GM12878 (cell line): Measurements from ENCODE around the gene AXIN1. TPM values are rescaled to one million over a fixed set of nuclear protein-coding genes. Genes with fewer than 3 reads are reported as not detected.

Experiments
- ATAC-seq: fragments of 200-7000 bp; cut with Tn5 transposase; 3 replicates; pipeline ENCODE4 v1.9.1; 2020; ENCODE audit warnings: mild to moderate bottlenecking, moderate library complexity
- BruUV-seq: library from RNA; stranded (reverse); fragments of 400-500 nt; replicated peaks from 2 replicates; lab custom pipeline; 2021; lab: Mats Ljungman, UMichigan
- CTCF ChIA-PET: fragments of 300-600 bp; sonication (Branson Sonifier 250); formaldehyde crosslinking; extraction: SDS; loops from one replicate; lab custom pipeline; 2021; ENCODE audit warnings: inconsistent platforms; lab: Yijun Ruan, JAX
- POLR2A ChIA-PET: fragments of 350-600 bp; formaldehyde crosslinking; extraction: SDS; loops from one replicate; lab custom pipeline; 2021; ENCODE audit warnings: inconsistent platforms; lab: Charles Lee
- RAD21 ChIA-PET: fragments of 300-600 bp; sonication (Branson Sonifier 250); formaldehyde crosslinking; loops from one replicate; lab custom pipeline; 2023; ENCODE audit warnings: antibody characterized with exemption; ENCODE audit not compliant: unreplicated experiment; lab: Charles Lee
- SMC1A ChIA-PET: fragments of 300-600 bp; sonication (Branson Sonifier 250); formaldehyde crosslinking; loops from one replicate; lab custom pipeline; 2023; ENCODE audit not compliant: unreplicated experiment, uncharacterized antibody; lab: Charles Lee
- DNase-seq: peaks from one replicate; pipeline ENCODE4 v3.0.0-alpha.2; 2011; ENCODE audit warnings: low read depth, low spot score
- FAIRE-seq: peaks from 3 replicates; lab custom pipeline; 2011; peaks lifted over from hg19 to GRCh38; lab: Jason Lieb, UNC
- H2AFZ ChIP-seq: 2 replicates; pipeline ENCODE4 v1.6.0; 2011; ENCODE audit warnings: low read depth, low read length, control low read depth; ENCODE audit not compliant: control insufficient read depth
- H3K27ac ChIP-seq: 2 replicates; pipeline ENCODE4 v1.5.1; 2011; ENCODE audit warnings: control low read depth; ENCODE audit not compliant: control insufficient read depth, insufficient read depth
- H3K27me3 ChIP-seq, 2 experiments: replicated peaks in 1 of 2; 2 replicates each; pipeline versions ENCODE4 v1.6.0 to v1.6.1; 2011; ENCODE audit warnings: low read length in 1 of 2; ENCODE audit not compliant: control insufficient read depth in 2 of 2, insufficient read depth in 2 of 2
- H3K36me3 ChIP-seq, 2 experiments: 2 replicates each; pipeline ENCODE4 v1.5.1; 2011; ENCODE audit warnings: low read length in 1 of 2; ENCODE audit not compliant: control insufficient read depth in 2 of 2, insufficient read depth in 2 of 2
- H3K4me1 ChIP-seq: 2 replicates; pipeline ENCODE4 v1.6.1; 2011; ENCODE audit warnings: mild to moderate bottlenecking, low read length, moderate library complexity, mixed read lengths; ENCODE audit not compliant: control insufficient read depth, insufficient read depth
- H3K4me2 ChIP-seq: 2 replicates; pipeline ENCODE4 v1.6.0; 2011; ENCODE audit warnings: control low read depth; ENCODE audit not compliant: control insufficient read depth, insufficient read depth
- H3K4me3 ChIP-seq: fragments of 200-600 bp; sonication (generic); 2 replicates; pipeline ENCODE4 v1.5.1; 2016
- H3K79me2 ChIP-seq: 2 replicates; pipeline ENCODE4 v1.6.0; 2011; ENCODE audit warnings: low read length; ENCODE audit not compliant: control insufficient read depth, insufficient read depth
- H3K9ac ChIP-seq: 2 replicates; pipeline ENCODE4 v1.8.0; 2011; ENCODE audit warnings: low read length, control low read depth, mixed read lengths; ENCODE audit not compliant: control insufficient read depth, insufficient read depth
- H3K9me3 ChIP-seq: replicated peaks from 3 replicates; pipeline ENCODE4 v1.5.1; 2011; ENCODE audit warnings: mild to moderate bottlenecking, low read length; ENCODE audit not compliant: control insufficient read depth, insufficient read depth
- H4K20me1 ChIP-seq: 2 replicates; pipeline ENCODE4 v1.6.0; 2011; ENCODE audit not compliant: control insufficient read depth, insufficient read depth
- CTCF ChIP-seq, 3 experiments: IDR thresholded peaks in 2 of 3; conservative IDR thresholded peaks in 1 of 3; 2 replicates each; pipeline ENCODE4 v1.5.1; 2011; ENCODE audit warnings: low read depth in 3 of 3, low read length in 3 of 3, mild to moderate bottlenecking in 3 of 3, control low read depth in 2 of 3, moderate library complexity in 2 of 3, inconsistent platforms in 1 of 3, mixed read lengths in 1 of 3; ENCODE audit not compliant: control insufficient read depth in 2 of 3, insufficient read depth in 1 of 3; ENCODE audit errors: extremely low read depth in 1 of 3
- EP300 ChIP-seq, 2 experiments: fragments of 150-350 bp in 1 of 2; IDR thresholded peaks; 2 replicates each; pipeline ENCODE4 v1.6.1; 2011 to 2012; ENCODE audit warnings: low read depth in 2 of 2, low read length in 2 of 2, borderline replicate concordance in 1 of 2, improper control_type of control experiment in 1 of 2, inconsistent platforms in 1 of 2; ENCODE audit not compliant: control insufficient read depth in 1 of 2
- EZH2 ChIP-seq: IDR thresholded peaks from 2 replicates; pipeline ENCODE4 v1.6.1; 2012; ENCODE audit warnings: low read depth, mild to moderate bottlenecking, control low read depth, inconsistent platforms, low read length, borderline replicate concordance; ENCODE audit not compliant: control insufficient read depth
- GABPA ChIP-seq: IDR thresholded peaks from 2 replicates; pipeline ENCODE4 v1.6.1; 2014; ENCODE audit warnings: antibody characterized with exemption, low read depth, mild to moderate bottlenecking, inconsistent platforms
- JUNB ChIP-seq: IDR thresholded peaks from 2 replicates; pipeline ENCODE4 v1.6.1; 2016; ENCODE audit warnings: antibody characterized with exemption, mild to moderate bottlenecking
- JUND ChIP-seq: IDR thresholded peaks from 2 replicates; pipeline ENCODE4 v1.6.1; 2012; ENCODE audit warnings: low read depth, mild to moderate bottlenecking, low read length, improper control_type of control experiment, moderate library complexity
- PAX5 ChIP-seq: IDR thresholded peaks from 2 replicates; pipeline ENCODE4 v1.6.1; 2011; ENCODE audit warnings: low read depth, low read length, borderline replicate concordance
- RAD21 ChIP-seq: IDR thresholded peaks from 2 replicates; pipeline ENCODE4 v1.6.1; 2011; ENCODE audit warnings: mild to moderate bottlenecking, low read depth, low read length, moderate library complexity; ENCODE audit not compliant: insufficient read depth
- SIX5 ChIP-seq: IDR thresholded peaks from 2 replicates; pipeline ENCODE4 v1.6.1; 2011; ENCODE audit warnings: mild to moderate bottlenecking, low read depth, low read length, moderate library complexity; ENCODE audit not compliant: severe bottlenecking
- SMC3 ChIP-seq: IDR thresholded peaks from 2 replicates; pipeline ENCODE4 v1.6.1; 2011; ENCODE audit warnings: low read length, improper control_type of control experiment, borderline replicate concordance
- SREBF1 ChIP-seq: IDR thresholded peaks from 2 replicates; pipeline ENCODE4 v1.6.1; 2012; ENCODE audit warnings: mild to moderate bottlenecking, low read length
- SRF ChIP-seq, 2 experiments: IDR thresholded peaks; 2 replicates each; pipeline ENCODE4 v1.6.1; 2011; ENCODE audit warnings: low read depth in 2 of 2, low read length in 2 of 2, mild to moderate bottlenecking in 1 of 2, moderate library complexity in 1 of 2
- STAT1 ChIP-seq: fragments of 450-650 bp; conservative IDR thresholded peaks from 2 replicates; pipeline ENCODE4 v1.6.1; 2014; ENCODE audit warnings: antibody characterized with exemption, mild to moderate bottlenecking
- TAF1 ChIP-seq: IDR thresholded peaks from 2 replicates; pipeline ENCODE4 v1.6.1; 2011; ENCODE audit warnings: mild to moderate bottlenecking, low read depth, low read length, borderline replicate concordance
- TARDBP ChIP-seq: IDR thresholded peaks from 2 replicates; pipeline ENCODE4 v1.6.1; 2016; ENCODE audit warnings: borderline replicate concordance
- ZNF207 ChIP-seq: fragments of 450-650 bp; IDR thresholded peaks from 2 replicates; pipeline ENCODE4 v1.6.1; 2014; ENCODE audit warnings: antibody characterized with exemption, mild to moderate bottlenecking, borderline replicate concordance
- WGBS: methylation state at CpG from one replicate; pipeline ENCODE4 v1.1.6; 2016; ENCODE audit warnings: low lambda C conversion rate; ENCODE audit not compliant: insufficient replicate concordance, insufficient coverage; ENCODE audit errors: missing lambda C conversion rate; 5-methylcytosine and 5-hydroxymethylcytosine counted together
- in situ Hi-C: fragments of 300-500 bp; cut with MboI; formaldehyde crosslinking; loops from 9 replicates; pipeline ENCODE4 v1.14.3; 2018; ENCODE audit warnings: mixed read lengths
- intact Hi-C: fragments of 100-400 bp; cut with micrococcal nuclease; formaldehyde crosslinking; loops from one replicate; pipeline ENCODE4 v1.14.2; 2022; ENCODE audit not compliant: unreplicated experiment
- polyA plus RNA-seq, 11 experiments: library from polyadenylated mRNA; depleted of rRNA in 4 of 11; unstranded in 6 of 11; stranded (reverse) in 5 of 11; fragments of >200 nt; fragmentation: Nextera tagmentation in 4 of 11; fragmentation: Illumina TruSeq in 1 of 11; extraction: Ambion mirVana in 4 of 11; extraction: Trizol in 1 of 11; gene quantifications; 1 replicate in 1 of 11; 2 replicates in 10 of 11; pipeline versions ENCODE4 v1.2.1 to v1.2.3, GENCODE V29; 2011 to 2016; ENCODE audit warnings: inconsistent platforms in 2 of 11, missing spikeins in 2 of 11, low read depth in 1 of 11
- total RNA-seq, 4 experiments: library from RNA; depleted of rRNA in 3 of 4; stranded (reverse); fragments of >200 nt in 3 of 4; fragmentation: Illumina TruSeq in 1 of 4; extraction: Trizol in 1 of 4; gene quantifications; 2 replicates each; pipeline versions ENCODE4 v1.2.1 to v1.2.3, GENCODE V29; 2013 to 2021
- TF ChIP-seq, protein P1 (sequence below): IDR thresholded peaks from 2 replicates; pipeline ENCODE4 v1.6.1; 2012; ENCODE audit warnings: low read length, inconsistent platforms
- TF ChIP-seq, protein P2 (sequence below): fragments of 450-650 bp; IDR thresholded peaks from 2 replicates; pipeline ENCODE4 v1.6.1; 2018; ENCODE audit warnings: mild to moderate bottlenecking, low read depth, moderate library complexity; ENCODE audit not compliant: partially characterized antibody

AXIN1 gene
- total and polyA plus RNA-seq, 10 of the 15 experiments (the other 5 are each of a cell fraction or from before 2014, with no cell fraction given), result 0.26 to 27.1 (median 7.7) TPM

GRCh38 chr16:337437-337836, 15.1 kb downstream of the AXIN1 start (continued):
- TF ChIP-seq EP300 (IDR thresholded peaks at IDR 0.05; ENCODE audit: borderline replicate concordance in 1 of 2, control insufficient read depth in 1 of 2, low read depth in 2 of 2, low read length in 2 of 2) (no peak), SMC3 (no peak), GABPA (no peak), PAX5 (no peak), CTCF (IDR thresholded peaks at IDR 0.05 in 2 of 3, conservative IDR thresholded peaks at IDR 0.05 in 1 of 3; ENCODE audit: control insufficient read depth in 2 of 3, extremely low read depth in 1 of 3, insufficient read depth in 1 of 3, low read depth in 3 of 3, low read length in 3 of 3) (no peak), SREBF1 (no peak), EZH2 (no peak), JUND (no peak), JUNB (no peak)

- H2AFZ ChIP-seq, result no peak overlapping the region
- no peak overlapping the region for H3K27ac ChIP-seq
- H3K36me3 ChIP-seq, result no peaks in the 10 kb centered on the region; a peak in 1 of 4 replicates
- H3K79me2 ChIP-seq, result peaks cover 30% of the 10 kb centered on the region
- intact Hi-C loops, result no loop called here
- H3K4me3 ChIP-seq, result no peak overlapping the region
- no peak for FAIRE-seq
- no peaks in the 10 kb centered on the region for H3K27me3 ChIP-seq
- no peaks in the 10 kb centered on the region for H3K9me3 ChIP-seq
- no peaks in the 10 kb centered on the region for H3K4me1 ChIP-seq
- DNase-seq, result no peak
- no peak for ATAC-seq
- H3K9ac ChIP-seq, result no peak overlapping the region
- H3K4me2 ChIP-seq, result no peak overlapping the region
- CTCF ChIA-PET, result interaction anchor here (0.9 to 1.9 kb wide), 2 partner anchors 12 to 14 kb away, joined by 3 to 7 read pairs; no protein-coding TSS in a partner anchor
- WGBS, result 87% methylated on average over 11 of the region's 11 CpGs
- no peaks in the 10 kb centered on the region for H4K20me1 ChIP-seq
- RAD21 ChIA-PET, result interaction anchor here (1.2 kb wide), 1 partner anchor 16 kb away, joined by 4 read pairs; the partner anchor contains the start of gene AXIN1
- SMC1A ChIA-PET, result no interaction called here
- POLR2A ChIA-PET, result interaction anchor here (0.6 to 1.3 kb wide), 4 partner anchors 9 to 1142 kb away, joined by 3 to 8 read pairs (median 4); no protein-coding TSS in a partner anchor
- in situ Hi-C loops, result no loop called here
- no TSS peak for BruUV-seq
- TF ChIP-seq TARDBP (no peak), STAT1 (no peak), SIX5 (no peak), RAD21 (no peak), ZNF207 (no peak), SRF (IDR thresholded peaks at IDR 0.05; ENCODE audit: low read depth in 2 of 2, low read length in 2 of 2) (no peak), TAF1 (no peak)
- TF ChIP-seq, protein P1, sequence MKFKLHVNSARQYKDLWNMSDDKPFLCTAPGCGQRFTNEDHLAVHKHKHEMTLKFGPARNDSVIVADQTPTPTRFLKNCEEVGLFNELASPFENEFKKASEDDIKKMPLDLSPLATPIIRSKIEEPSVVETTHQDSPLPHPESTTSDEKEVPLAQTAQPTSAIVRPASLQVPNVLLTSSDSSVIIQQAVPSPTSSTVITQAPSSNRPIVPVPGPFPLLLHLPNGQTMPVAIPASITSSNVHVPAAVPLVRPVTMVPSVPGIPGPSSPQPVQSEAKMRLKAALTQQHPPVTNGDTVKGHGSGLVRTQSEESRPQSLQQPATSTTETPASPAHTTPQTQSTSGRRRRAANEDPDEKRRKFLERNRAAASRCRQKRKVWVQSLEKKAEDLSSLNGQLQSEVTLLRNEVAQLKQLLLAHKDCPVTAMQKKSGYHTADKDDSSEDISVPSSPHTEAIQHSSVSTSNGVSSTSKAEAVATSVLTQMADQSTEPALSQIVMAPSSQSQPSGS, result no peak
- TF ChIP-seq, protein P2, sequence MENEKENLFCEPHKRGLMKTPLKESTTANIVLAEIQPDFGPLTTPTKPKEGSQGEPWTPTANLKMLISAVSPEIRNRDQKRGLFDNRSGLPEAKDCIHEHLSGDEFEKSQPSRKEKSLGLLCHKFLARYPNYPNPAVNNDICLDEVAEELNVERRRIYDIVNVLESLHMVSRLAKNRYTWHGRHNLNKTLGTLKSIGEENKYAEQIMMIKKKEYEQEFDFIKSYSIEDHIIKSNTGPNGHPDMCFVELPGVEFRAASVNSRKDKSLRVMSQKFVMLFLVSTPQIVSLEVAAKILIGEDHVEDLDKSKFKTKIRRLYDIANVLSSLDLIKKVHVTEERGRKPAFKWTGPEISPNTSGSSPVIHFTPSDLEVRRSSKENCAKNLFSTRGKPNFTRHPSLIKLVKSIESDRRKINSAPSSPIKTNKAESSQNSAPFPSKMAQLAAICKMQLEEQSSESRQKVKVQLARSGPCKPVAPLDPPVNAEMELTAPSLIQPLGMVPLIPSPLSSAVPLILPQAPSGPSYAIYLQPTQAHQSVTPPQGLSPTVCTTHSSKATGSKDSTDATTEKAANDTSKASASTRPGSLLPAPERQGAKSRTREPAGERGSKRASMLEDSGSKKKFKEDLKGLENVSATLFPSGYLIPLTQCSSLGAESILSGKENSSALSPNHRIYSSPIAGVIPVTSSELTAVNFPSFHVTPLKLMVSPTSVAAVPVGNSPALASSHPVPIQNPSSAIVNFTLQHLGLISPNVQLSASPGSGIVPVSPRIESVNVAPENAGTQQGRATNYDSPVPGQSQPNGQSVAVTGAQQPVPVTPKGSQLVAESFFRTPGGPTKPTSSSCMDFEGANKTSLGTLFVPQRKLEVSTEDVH, result no peak
Measured at GRCh38 chr16:336269-336668, 16.3 kb downstream of the AXIN1 start.
